ENCODE results near the gene CTTNBP2NL. TPM values are rescaled to one million over a fixed set of nuclear protein-coding genes. Genes with fewer than 3 reads are reported as not detected.

Gene CTTNBP2NL
- total and polyA plus RNA-seq, 8 donors, result 3.6 to 41.5 (median 13.7) TPM

DNA sequence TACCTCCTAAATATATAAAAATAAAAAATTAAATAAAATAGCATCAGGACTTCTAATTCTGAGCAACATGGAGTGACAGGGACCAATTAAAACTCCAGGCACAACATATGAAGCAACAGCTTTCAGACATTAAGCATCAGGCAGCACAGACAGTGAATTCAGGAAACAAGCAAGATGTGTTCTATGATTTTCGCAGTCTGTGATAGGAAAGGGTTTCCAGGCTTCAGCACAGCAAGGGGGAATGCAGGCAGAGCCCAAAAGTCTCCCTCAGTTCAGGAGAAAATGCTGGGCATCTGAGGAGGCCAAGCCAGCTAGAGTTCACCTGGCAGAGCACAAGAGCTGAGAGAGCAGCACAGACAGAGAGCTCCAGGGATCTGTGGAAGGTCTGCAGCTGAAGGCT lies 22.2 kb upstream of the CTTNBP2NL start:
- no peak for DNase-seq
- intact Hi-C loops (cut with DNase I; ENCODE audit: low total_unique reads), result no loop called here
- H3K27ac ChIP-seq, result no peak overlapping the region
- peaks cover 0 to 7% (median 2%) of the 10 kb centered on the region in 4 donors for H3K4me1 ChIP-seq
- peaks cover 0 to 19% (median 3%) of the 10 kb centered on the region in 3 donors for H3K27me3 ChIP-seq
- TF ChIP-seq POLR2A (IDR thresholded peaks at IDR 0.05), result no peak
- TF ChIP-seq POLR2AphosphoS5 (IDR thresholded peaks at IDR 0.05), result no peak
- TF ChIP-seq EP300 (IDR thresholded peaks at IDR 0.05), result no peak
- TF ChIP-seq, protein P1, sequence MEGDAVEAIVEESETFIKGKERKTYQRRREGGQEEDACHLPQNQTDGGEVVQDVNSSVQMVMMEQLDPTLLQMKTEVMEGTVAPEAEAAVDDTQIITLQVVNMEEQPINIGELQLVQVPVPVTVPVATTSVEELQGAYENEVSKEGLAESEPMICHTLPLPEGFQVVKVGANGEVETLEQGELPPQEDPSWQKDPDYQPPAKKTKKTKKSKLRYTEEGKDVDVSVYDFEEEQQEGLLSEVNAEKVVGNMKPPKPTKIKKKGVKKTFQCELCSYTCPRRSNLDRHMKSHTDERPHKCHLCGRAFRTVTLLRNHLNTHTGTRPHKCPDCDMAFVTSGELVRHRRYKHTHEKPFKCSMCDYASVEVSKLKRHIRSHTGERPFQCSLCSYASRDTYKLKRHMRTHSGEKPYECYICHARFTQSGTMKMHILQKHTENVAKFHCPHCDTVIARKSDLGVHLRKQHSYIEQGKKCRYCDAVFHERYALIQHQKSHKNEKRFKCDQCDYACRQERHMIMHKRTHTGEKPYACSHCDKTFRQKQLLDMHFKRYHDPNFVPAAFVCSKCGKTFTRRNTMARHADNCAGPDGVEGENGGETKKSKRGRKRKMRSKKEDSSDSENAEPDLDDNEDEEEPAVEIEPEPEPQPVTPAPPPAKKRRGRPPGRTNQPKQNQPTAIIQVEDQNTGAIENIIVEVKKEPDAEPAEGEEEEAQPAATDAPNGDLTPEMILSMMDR (IDR thresholded peaks at IDR 0.05), result no peak
- H3K9me3 ChIP-seq, result no peaks in the 10 kb centered on the region
- no peak overlapping the region for H3K4me3 ChIP-seq
- no peaks in the 10 kb centered on the region for H3K36me3 ChIP-seq
- WGBS, 5 donors, result 73 to 85% (median 78%) methylated on average over 1 of the region's 1 CpG

DNA sequence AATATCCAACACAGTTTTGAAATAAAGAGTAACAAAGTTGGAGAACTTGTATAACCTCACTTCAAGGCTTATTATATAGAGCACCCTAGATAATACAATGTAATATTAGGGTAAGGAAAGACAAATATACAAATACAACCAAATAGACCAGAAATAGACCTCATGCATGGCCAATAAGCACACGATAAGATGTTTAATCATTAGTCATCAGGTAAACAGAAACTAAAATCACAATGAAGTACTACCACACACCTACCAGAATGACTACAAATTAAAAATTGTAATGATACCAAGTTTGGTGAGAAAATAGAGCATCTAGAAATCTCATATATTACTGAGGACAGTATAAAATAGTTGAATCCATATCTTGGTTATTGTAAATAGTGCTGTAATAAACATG lies 20.3 kb upstream of the CTTNBP2NL start:
- Histone ChIP-seq H3K9me3 (no peaks in the 10 kb centered on the region), H3K4me1 (no peaks in the 10 kb centered on the region), H3K36me3 (no peaks in the 10 kb centered on the region), H3K27me3 (peaks cover 0 to 14% (median 3%) of the 10 kb centered on the region in 3 donors), H3K4me3 (no peak overlapping the region), H3K27ac (no peak overlapping the region)
- DNase-seq, result no peak
- TF ChIP-seq POLR2A (IDR thresholded peaks at IDR 0.05), result no peak
- TF ChIP-seq, protein P1 (IDR thresholded peaks at IDR 0.05), result no peak
- TF ChIP-seq EP300 (IDR thresholded peaks at IDR 0.05), result no peak
- no peak for TF ChIP-seq POLR2AphosphoS5 (IDR thresholded peaks at IDR 0.05)
- intact Hi-C loops (cut with DNase I; ENCODE audit: low total_unique reads), result no loop called here
- WGBS, 5 donors, result 2 to 43% (median 29%) methylated on average over 1 of the region's 1 CpG

GRCh38 chr1:112380356-112380755 lies 15.7 kb upstream of the CTTNBP2NL start:
- TF ChIP-seq POLR2AphosphoS5 (IDR thresholded peaks at IDR 0.05), result no peak
- TF ChIP-seq POLR2A (IDR thresholded peaks at IDR 0.05), result no peak
- no peak for TF ChIP-seq EP300 (IDR thresholded peaks at IDR 0.05)
- TF ChIP-seq, protein P1 (IDR thresholded peaks at IDR 0.05), result no peak
- intact Hi-C loops (cut with DNase I; ENCODE audit: low total_unique reads), result loop anchor here (10.0 kb wide), 1 partner anchor 324 kb away; the partner anchor contains the start of gene RHOC
- 48 to 72% (median 56%) methylated on average over 1 of the region's 1 CpG for WGBS, 5 donors

DNA sequence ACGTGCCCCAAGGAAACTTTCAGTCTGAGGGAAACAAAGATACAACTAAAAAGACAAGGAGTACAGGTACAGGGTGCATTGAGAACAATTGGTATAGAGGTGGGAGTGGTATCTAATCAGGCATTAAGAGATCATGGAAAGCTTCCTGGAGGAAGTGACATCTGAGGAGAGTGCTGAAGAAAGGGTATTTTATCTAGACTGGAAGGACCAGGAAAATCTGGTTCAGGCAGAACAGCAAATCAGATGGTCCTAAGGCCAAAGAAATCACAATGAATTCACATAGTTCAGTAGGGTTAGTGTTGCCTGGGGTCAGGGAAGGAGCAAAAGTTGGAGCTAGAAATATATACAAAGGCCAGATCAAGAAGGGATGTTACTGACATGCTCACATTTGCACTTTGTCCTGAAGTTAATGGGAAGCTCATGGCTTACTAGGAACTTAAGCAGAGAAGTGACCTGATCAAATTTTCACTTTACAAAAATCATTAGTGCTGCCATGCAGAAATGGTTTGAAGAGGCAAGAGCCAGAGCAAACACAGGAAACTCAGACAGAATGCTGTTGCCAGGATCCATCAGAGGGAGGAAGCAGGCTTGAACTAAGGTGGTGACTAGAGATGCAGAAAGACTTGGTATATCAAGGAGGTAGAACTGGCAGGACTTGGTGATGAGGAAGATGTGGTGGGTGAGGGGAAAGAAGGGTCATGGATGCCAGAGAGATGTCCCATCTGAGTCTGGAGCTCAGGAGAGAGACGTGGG lies 14.5 kb upstream of the CTTNBP2NL start:
- H3K27ac ChIP-seq, result no peak overlapping the region
- H3K4me3 ChIP-seq, result no peak overlapping the region
- intact Hi-C loops (cut with DNase I; ENCODE audit: low total_unique reads), result loop anchor here (10.0 kb wide), 1 partner anchor 323 kb away; the partner anchor contains the start of gene RHOC
- DNase-seq, result peak in 1 of 2 donors; percentile 36
- no peaks in the 10 kb centered on the region for H3K36me3 ChIP-seq
- peaks cover 0 to 10% (median 3%) of the 10 kb centered on the region in 3 donors for H3K27me3 ChIP-seq
- no peaks in the 10 kb centered on the region for H3K9me3 ChIP-seq
- H3K4me1 ChIP-seq, result no peaks in the 10 kb centered on the region
- TF ChIP-seq, protein P1 (IDR thresholded peaks at IDR 0.05), result no peak
- 57 to 88% (median 72%) methylated on average over 2 of the region's 2 CpGs for WGBS, 5 donors

More at GRCh38 chr1:112380356-112380755, 15.7 kb upstream of the CTTNBP2NL start:
- Histone ChIP-seq H3K27ac (no peak overlapping the region), H3K4me3 (no peak overlapping the region), H3K4me1 (no peaks in the 10 kb centered on the region), H3K27me3 (peaks cover 0 to 10% (median 3%) of the 10 kb centered on the region in 3 donors), H3K9me3 (no peaks in the 10 kb centered on the region), H3K36me3 (no peaks in the 10 kb centered on the region)
- DNase-seq, result no peak

Measured in stomach (tissue), 9 donors.